Neuronal stem cell (in vitro differentiated cells): ENCODE measurements around the gene ZFP92.

Source experiments
- DNase-seq: peaks from one replicate; pipeline ENCODE4 v3.0.0-alpha.2; 2013; ENCODE audit warnings: low spot score
- H2AFZ ChIP-seq: one replicate; pipeline ENCODE4 v1.6.1; 2013; ENCODE audit warnings: mild to moderate bottlenecking, low read length, inconsistent platforms
- H2AK5ac ChIP-seq: 2 replicates; pipeline ENCODE4 v1.6.1; 2013; ENCODE audit warnings: low read depth, mild to moderate bottlenecking, inconsistent platforms, low read length, moderate library complexity, mixed read lengths
- H2BK120ac ChIP-seq: 2 replicates; pipeline ENCODE4 v1.6.1; 2013; ENCODE audit warnings: low read depth, mild to moderate bottlenecking, inconsistent platforms, low read length, moderate library complexity, mixed read lengths
- H2BK12ac ChIP-seq: one replicate; pipeline ENCODE4 v1.6.1; 2013; ENCODE audit warnings: low read length, inconsistent platforms
- H2BK15ac ChIP-seq: 2 replicates; pipeline ENCODE4 v1.6.1; 2013; ENCODE audit warnings: mild to moderate bottlenecking, low read length, inconsistent platforms, mixed read lengths
- H2BK5ac ChIP-seq: one replicate; pipeline ENCODE4 v1.6.1; 2013; ENCODE audit warnings: inconsistent platforms, mild to moderate bottlenecking, low read length, moderate library complexity
- H3K14ac ChIP-seq: one replicate; pipeline ENCODE4 v1.6.1; 2013; ENCODE audit warnings: low read length, inconsistent platforms
- H3K18ac ChIP-seq: 2 replicates; pipeline ENCODE4 v1.6.1; 2013; ENCODE audit warnings: low read length, inconsistent platforms
- H3K23ac ChIP-seq: 2 replicates; pipeline ENCODE4 v1.6.1; 2013; ENCODE audit warnings: low read depth, mild to moderate bottlenecking, mixed read lengths, low read length, inconsistent platforms; ENCODE audit not compliant: poor library complexity
- H3K27ac ChIP-seq: replicated peaks from 3 replicates; pipeline ENCODE4 v1.5.1; 2013; ENCODE audit warnings: low read length, inconsistent platforms
- H3K27me3 ChIP-seq, 3 experiments: 2 replicates each; pipeline ENCODE4 v1.6.1; 2013; ENCODE audit warnings: low read length in 3 of 3, mild to moderate bottlenecking in 2 of 3, inconsistent platforms in 1 of 3, low read depth in 1 of 3, mixed read lengths in 1 of 3, moderate library complexity in 1 of 3; ENCODE audit not compliant: control insufficient read depth in 3 of 3, insufficient read depth in 3 of 3
- H3K36me3 ChIP-seq, 2 donors: replicated peaks in 1 of 2; 2 replicates each; pipeline ENCODE4 v1.6.1; 2013; ENCODE audit warnings: low read length in 2 of 2; ENCODE audit not compliant: control insufficient read depth in 2 of 2, insufficient read depth in 2 of 2
- H3K4ac ChIP-seq: 2 replicates; pipeline ENCODE4 v1.6.1; 2013; ENCODE audit warnings: inconsistent platforms, mild to moderate bottlenecking, low read length, moderate library complexity
- H3K4me1 ChIP-seq, 2 donors: 1 replicate in 1 of 2; 2 replicates in 1 of 2; pipeline ENCODE4 v1.6.1; 2013; ENCODE audit warnings: low read length in 2 of 2, low read depth in 1 of 2; ENCODE audit not compliant: control insufficient read depth in 2 of 2, insufficient read depth in 1 of 2
- H3K4me2 ChIP-seq: one replicate; pipeline ENCODE4 v1.6.1; 2013; ENCODE audit warnings: mild to moderate bottlenecking, low read length, inconsistent platforms; ENCODE audit not compliant: insufficient read depth, poor library complexity, severe bottlenecking
- H3K4me3 ChIP-seq, 2 donors: 2 replicates each; pipeline ENCODE4 v1.5.1; 2013; ENCODE audit warnings: low read length in 2 of 2, mild to moderate bottlenecking in 2 of 2, inconsistent platforms in 1 of 2, moderate library complexity in 1 of 2
- H3K79me1 ChIP-seq: one replicate; pipeline ENCODE4 v1.6.1; 2013; ENCODE audit warnings: low read depth, mild to moderate bottlenecking, inconsistent platforms, low read length, moderate library complexity
- H3K9ac ChIP-seq: one replicate; pipeline ENCODE4 v1.6.1; 2013; ENCODE audit warnings: mild to moderate bottlenecking, low read depth, low read length, inconsistent platforms; ENCODE audit not compliant: poor library complexity
- H3K9me3 ChIP-seq, 2 donors: replicated peaks in 1 of 2; 2 replicates each; pipeline versions ENCODE3 to v1.6.1; 2013; ENCODE audit warnings: low read length in 2 of 2, mild to moderate bottlenecking in 2 of 2, inconsistent platforms in 1 of 2, low read depth in 1 of 2, mixed read lengths in 1 of 2, moderate library complexity in 1 of 2; ENCODE audit not compliant: control insufficient read depth in 2 of 2, insufficient read depth in 1 of 2
- H4K8ac ChIP-seq: one replicate; pipeline ENCODE4 v1.6.1; 2013; ENCODE audit warnings: low read depth, mild to moderate bottlenecking, inconsistent platforms, low read length, moderate library complexity
- H4K91ac ChIP-seq: one replicate; pipeline ENCODE4 v1.6.1; 2013; ENCODE audit warnings: low read length, low read depth, mild to moderate bottlenecking, inconsistent platforms; ENCODE audit not compliant: poor library complexity
- WGBS, 2 donors: extraction: QIAGEN DNeasy Blood & Tissue Kit; methylation state at CpG; one replicate each; pipeline ENCODE4 v1.1.7; 2013; ENCODE audit warnings: missing lambda C conversion rate in 2 of 2, mixed read lengths in 1 of 2; ENCODE audit not compliant: insufficient read length in 2 of 2, insufficient replicate concordance in 1 of 2; ENCODE audit errors: extremely low coverage in 2 of 2; 5-methylcytosine and 5-hydroxymethylcytosine counted together

Gene ZFP92

DNA sequence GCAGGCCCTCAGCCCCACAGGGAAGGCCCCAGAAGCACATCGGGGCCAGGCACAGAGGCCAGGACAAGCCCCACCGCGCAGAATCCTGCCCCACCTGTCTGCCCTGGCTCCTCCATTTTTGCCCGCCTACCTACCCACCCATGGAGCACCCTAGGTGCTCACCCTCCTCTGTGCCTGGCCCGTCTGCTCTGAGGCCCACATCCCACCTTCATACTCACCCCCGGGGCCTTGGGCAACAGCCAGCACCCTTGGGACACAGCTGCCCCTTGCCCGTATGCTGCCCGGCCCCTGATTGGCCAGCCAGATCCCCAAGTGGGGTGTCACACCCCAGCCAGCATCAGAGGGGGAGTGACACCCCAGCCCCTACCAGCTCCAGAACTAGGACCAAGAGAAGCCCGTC is 45.4 kb downstream of the ZFP92 start:
- Histone ChIP-seq H3K27ac (no peak overlapping the region), H3K27me3 (peaks cover 0 to 10% (median 0%) of the 10 kb centered on the region in 3 experiments), H2BK5ac (no peak overlapping the region), H3K23ac (no peak overlapping the region), H3K4me2 (no peak overlapping the region), H3K4me1 (no peaks in the 10 kb centered on the region), H2AFZ (no peak overlapping the region), H2BK15ac (no peak overlapping the region), H3K4me3 (no peak overlapping the region), H3K14ac (no peak overlapping the region), H4K8ac (no peak overlapping the region), H3K9me3 (no peaks in the 10 kb centered on the region), H4K91ac (no peak overlapping the region), H3K9ac (no peak overlapping the region), H2AK5ac (no peak overlapping the region), H2BK12ac (no peak overlapping the region), H3K4ac (no peak overlapping the region), H3K36me3 (peaks cover 0 to 19% of the 10 kb centered on the region in 2 donors), H2BK120ac (no peak overlapping the region), H3K79me1 (peaks cover 2% of the 10 kb centered on the region), H3K18ac (no peak overlapping the region)
- no CpG with 5 or more reads among the region's 9 CpGs for WGBS, 2 donors
- no peak for DNase-seq

DNA sequence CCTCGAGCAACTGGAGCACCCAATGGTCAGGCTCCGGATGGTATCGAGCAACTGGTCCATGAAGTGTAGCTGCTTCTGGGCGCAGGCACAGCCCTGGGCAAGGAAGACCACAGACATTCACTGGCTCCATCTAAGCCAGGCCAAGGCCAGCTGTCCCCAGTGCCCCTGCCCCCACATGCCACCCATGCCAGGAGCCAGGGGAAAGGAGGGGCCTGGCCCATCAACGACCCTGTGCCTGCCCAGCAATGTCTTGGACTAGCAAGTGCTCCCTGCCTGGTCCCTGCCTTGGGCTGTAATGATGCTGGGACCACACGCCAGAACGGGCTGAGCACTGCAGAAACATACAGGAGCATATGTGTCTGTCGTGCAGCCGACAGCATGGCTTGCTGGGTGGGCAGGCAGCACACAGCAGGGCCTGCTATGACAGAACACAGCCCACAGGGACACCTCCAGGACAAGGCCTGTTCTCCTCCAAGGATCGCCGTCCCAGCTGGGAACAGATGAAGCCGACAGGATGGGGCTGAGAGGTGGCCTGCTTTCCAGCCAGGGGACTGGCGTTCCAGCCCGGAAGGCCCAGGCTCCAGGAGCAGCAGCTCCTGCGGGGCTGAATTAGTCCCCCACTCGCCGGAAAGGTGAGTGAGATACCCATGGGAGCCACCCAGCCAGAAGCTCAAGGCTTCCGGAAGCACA is 46.0 kb downstream of the ZFP92 start:
- Histone ChIP-seq H3K79me1 (peaks cover 2% of the 10 kb centered on the region), H3K27ac (no peak overlapping the region)
- WGBS, 2 donors, result no CpG with 5 or more reads among the region's 18 CpGs

DNA sequence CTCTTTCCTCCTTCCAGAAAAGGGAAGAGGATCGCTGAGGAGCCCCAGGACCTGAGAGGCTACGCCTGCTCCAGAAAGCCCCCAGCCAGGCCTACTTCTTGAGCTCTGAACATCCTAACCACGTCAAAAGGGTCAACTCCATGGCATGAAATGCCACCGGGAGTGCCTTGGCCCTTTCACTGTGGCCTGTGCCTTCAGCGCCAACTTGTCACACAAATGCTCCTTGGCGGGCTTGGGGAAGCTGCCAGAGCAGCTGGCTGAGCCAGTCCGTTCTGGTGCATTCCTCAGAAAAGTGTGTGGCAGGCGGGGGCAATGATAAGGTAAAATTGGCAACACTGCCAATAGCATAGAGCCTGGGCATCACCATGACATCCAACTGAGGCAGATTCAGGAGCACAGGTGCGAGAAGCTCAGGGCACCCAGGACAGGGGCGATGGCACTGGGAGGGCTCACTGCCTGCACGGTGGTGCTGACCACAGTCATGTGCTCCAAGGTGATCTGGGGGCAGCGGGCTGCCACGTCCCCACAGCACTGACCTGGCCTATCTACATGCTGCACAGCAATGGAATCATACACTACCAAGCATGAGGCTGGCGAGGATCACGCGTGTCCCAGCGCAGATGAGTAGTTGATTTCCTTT is 46.7 kb downstream of the ZFP92 start:
- H3K27ac ChIP-seq, result no peak overlapping the region
- WGBS, 2 donors, result no CpG with 5 or more reads among the region's 17 CpGs

More for the DNA sequence above, 46.0 kb downstream of the ZFP92 start:
- DNase-seq, result no peak
- Histone ChIP-seq H3K23ac (no peak overlapping the region), H2AK5ac (no peak overlapping the region), H3K4ac (no peak overlapping the region), H3K4me2 (no peak overlapping the region), H3K36me3 (peaks cover 0 to 20% of the 10 kb centered on the region in 2 donors), H3K14ac (no peak overlapping the region), H2BK5ac (no peak overlapping the region), H2BK12ac (no peak overlapping the region), H2BK120ac (no peak overlapping the region), H3K18ac (no peak overlapping the region), H3K4me3 (no peak overlapping the region), H3K9me3 (no peaks in the 10 kb centered on the region), H3K27me3 (peaks cover 0 to 10% (median 0%) of the 10 kb centered on the region in 3 experiments), H3K4me1 (no peaks in the 10 kb centered on the region), H3K9ac (no peak overlapping the region), H2AFZ (no peak overlapping the region), H2BK15ac (no peak overlapping the region), H4K91ac (no peak overlapping the region), H4K8ac (no peak overlapping the region)

DNA sequence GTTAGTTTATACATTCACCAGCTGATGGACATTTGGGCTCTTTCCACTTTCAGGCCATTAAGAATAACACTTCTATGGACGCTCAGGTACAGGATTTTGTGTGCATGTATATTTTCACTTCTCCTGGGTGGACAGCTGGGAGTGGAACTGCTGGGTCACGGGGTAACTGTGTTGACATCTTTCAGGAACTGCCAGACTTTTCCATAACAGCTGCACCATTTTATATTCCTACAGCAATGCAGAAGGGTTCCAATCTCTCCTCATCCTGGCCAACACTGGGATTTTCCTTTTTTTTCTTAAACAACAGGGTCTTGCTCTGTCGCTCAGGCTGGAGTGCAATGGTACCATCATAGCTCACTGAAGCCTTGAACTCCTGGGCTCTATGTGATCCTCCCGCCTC is 47.2 kb downstream of the ZFP92 start:
- Histone ChIP-seq H2BK120ac (no peak overlapping the region), H3K4me1 (no peaks in the 10 kb centered on the region)

More for the DNA sequence above, 46.7 kb downstream of the ZFP92 start:
- Histone ChIP-seq H3K9ac (no peak overlapping the region), H3K4ac (no peak overlapping the region), H4K91ac (no peak overlapping the region), H3K14ac (no peak overlapping the region), H3K36me3 (peaks cover 0 to 20% of the 10 kb centered on the region in 2 donors), H2BK5ac (no peak overlapping the region), H4K8ac (no peak overlapping the region), H2AFZ (no peak overlapping the region), H2BK15ac (no peak overlapping the region), H3K23ac (no peak overlapping the region), H2AK5ac (no peak overlapping the region), H3K4me1 (no peaks in the 10 kb centered on the region), H3K79me1 (peaks cover 2% of the 10 kb centered on the region), H3K9me3 (no peaks in the 10 kb centered on the region), H2BK12ac (no peak overlapping the region), H3K4me3 (no peak overlapping the region), H3K18ac (no peak overlapping the region), H2BK120ac (no peak overlapping the region), H3K27me3 (peaks cover 0 to 10% (median 0%) of the 10 kb centered on the region in 3 experiments), H3K4me2 (no peak overlapping the region)
- DNase-seq, result no peak

More for the DNA sequence above, 47.2 kb downstream of the ZFP92 start:
- Histone ChIP-seq H2BK5ac (no peak overlapping the region), H2BK12ac (no peak overlapping the region), H3K27me3 (peaks cover 0 to 10% (median 0%) of the 10 kb centered on the region in 3 experiments), H3K4me2 (no peak overlapping the region), H2BK15ac (no peak overlapping the region), H3K36me3 (peaks cover 0 to 20% of the 10 kb centered on the region in 2 donors), H2AFZ (no peak overlapping the region), H3K14ac (no peak overlapping the region), H3K4me3 (no peak overlapping the region), H3K9me3 (no peaks in the 10 kb centered on the region), H3K79me1 (peaks cover 2% of the 10 kb centered on the region), H2AK5ac (no peak overlapping the region), H3K18ac (no peak overlapping the region), H3K9ac (no peak overlapping the region), H4K8ac (no peak overlapping the region), H4K91ac (no peak overlapping the region), H3K23ac (no peak overlapping the region), H3K4ac (no peak overlapping the region), H3K27ac (no peak overlapping the region)
- DNase-seq, result no peak
- no CpG with 5 or more reads among the region's 4 CpGs for whole genome bisulfite sequencing, 2 donors
